DND-41 (cell line): ENCODE results near the gene SLC25A21.

Source experiments
- CTCF ChIP-seq: IDR thresholded peaks from 2 replicates; pipeline ENCODE4 v1.5.1; 2012; ENCODE audit warnings: borderline replicate concordance, low read length, moderate library complexity, mild to moderate bottlenecking; ENCODE audit not compliant: poor library complexity, severe bottlenecking; ENCODE audit errors: extremely low read depth
- EZH2 ChIP-seq: IDR thresholded peaks from 3 replicates; pipeline ENCODE4 v1.6.1; 2012; ENCODE audit warnings: borderline replicate concordance, low read depth, mild to moderate bottlenecking, moderate library complexity, low read length, inconsistent platforms; ENCODE audit not compliant: severe bottlenecking

- TF ChIP-seq CTCF (no peak), EZH2 (no peak)
These were observed 315.3 kb downstream of the SLC25A21 start for GRCh38 chr14:36857136-36857535.
